OCI-LY1 (cell line): ENCODE data around the gene HSD3B2.

Experiments used
- H2AFZ ChIP-seq: fragments of 200-600 bp; sonication (generic), shearing (Covaris generic); 2 replicates; pipeline ENCODE4 v1.6.0; 2014; ENCODE audit warnings: antibody characterized with exemption, mild to moderate bottlenecking, low read length
- H3F3A ChIP-seq: fragments of 200-600 bp; sonication (generic), shearing (Covaris generic); 2 replicates; pipeline ENCODE4 v1.6.0; 2014; ENCODE audit warnings: mild to moderate bottlenecking, antibody characterized with exemption, low read length, moderate library complexity; ENCODE audit not compliant: insufficient read depth
- H3K27ac ChIP-seq: fragments of 200-600 bp; sonication (generic); 2 replicates; pipeline ENCODE4 v1.5.1; 2014; ENCODE audit warnings: low read length, mixed run types, mild to moderate bottlenecking, low read depth; ENCODE audit not compliant: poor library complexity, severe bottlenecking
- H3K27me3 ChIP-seq: fragments of 200-600 bp; sonication (generic); 2 replicates; pipeline ENCODE4 v1.6.0; 2014; ENCODE audit warnings: antibody characterized with exemption, mild to moderate bottlenecking, low read length, moderate library complexity; ENCODE audit not compliant: insufficient read depth
- H3K36me3 ChIP-seq: fragments of 200-600 bp; sonication (generic); 2 replicates; pipeline ENCODE4 v1.6.1; 2014; ENCODE audit warnings: mild to moderate bottlenecking, antibody characterized with exemption, low read length, moderate library complexity, mixed read lengths; ENCODE audit not compliant: insufficient read depth
- H3K4me1 ChIP-seq: fragments of 200-600 bp; sonication (generic); 2 replicates; pipeline ENCODE4 v1.5.1; 2014; ENCODE audit warnings: mild to moderate bottlenecking, low read length, moderate library complexity; ENCODE audit not compliant: insufficient read depth, severe bottlenecking
- H3K4me2 ChIP-seq: fragments of 200-600 bp; sonication (generic), shearing (Covaris generic); 2 replicates; pipeline ENCODE4 v1.6.1; 2014; ENCODE audit warnings: low read length
- H3K4me3 ChIP-seq: fragments of 200-600 bp; sonication (generic); 2 replicates; pipeline ENCODE4 v1.5.1; 2014; ENCODE audit warnings: low read length, low read depth, mild to moderate bottlenecking, mixed read lengths; ENCODE audit not compliant: poor library complexity, severe bottlenecking
- H3K79me2 ChIP-seq: fragments of 200-600 bp; shearing (Covaris generic); 2 replicates; pipeline ENCODE4 v1.6.1; 2016; ENCODE audit warnings: mixed run types, low read length, mixed read lengths; ENCODE audit not compliant: insufficient read depth
- H3K9ac ChIP-seq: fragments of 200-600 bp; sonication (generic), shearing (Covaris generic); 2 replicates; pipeline ENCODE4 v1.6.1; 2014; ENCODE audit warnings: mild to moderate bottlenecking, low read length, mixed read lengths
- H3K9me2 ChIP-seq: fragments of 200-600 bp; sonication (generic), shearing (Covaris generic); 2 replicates; pipeline ENCODE4 v1.6.1; 2014; ENCODE audit warnings: low read depth, mild to moderate bottlenecking, low read length, mixed read lengths
- H3K9me3 ChIP-seq: fragments of 200-600 bp; shearing (Covaris generic); 2 replicates; pipeline ENCODE4 v1.6.1; 2014; ENCODE audit warnings: low read length, mixed read lengths
- H4K20me1 ChIP-seq: fragments of 200-600 bp; sonication (generic), shearing (Covaris generic); 2 replicates; pipeline ENCODE4 v1.6.0; 2016; ENCODE audit warnings: mild to moderate bottlenecking, low read length; ENCODE audit not compliant: insufficient read depth
- EZH2 ChIP-seq: fragments of 200-600 bp; sonication (generic), shearing (Covaris generic); IDR thresholded peaks from 2 replicates; pipeline ENCODE4 v1.8.0; 2017; ENCODE audit warnings: borderline replicate concordance, mixed run types, mild to moderate bottlenecking, antibody characterized with exemption, low read length, moderate library complexity, mixed read lengths
- TF ChIP-seq, protein P1 (sequence below): fragments of 200-600 bp; sonication (generic), shearing (Covaris generic); IDR thresholded peaks from 2 replicates; pipeline ENCODE4 v1.5.1; 2017; ENCODE audit warnings: mild to moderate bottlenecking, antibody characterized with exemption, low read length, moderate library complexity, mixed read lengths

HSD3B2 gene

DNA sequence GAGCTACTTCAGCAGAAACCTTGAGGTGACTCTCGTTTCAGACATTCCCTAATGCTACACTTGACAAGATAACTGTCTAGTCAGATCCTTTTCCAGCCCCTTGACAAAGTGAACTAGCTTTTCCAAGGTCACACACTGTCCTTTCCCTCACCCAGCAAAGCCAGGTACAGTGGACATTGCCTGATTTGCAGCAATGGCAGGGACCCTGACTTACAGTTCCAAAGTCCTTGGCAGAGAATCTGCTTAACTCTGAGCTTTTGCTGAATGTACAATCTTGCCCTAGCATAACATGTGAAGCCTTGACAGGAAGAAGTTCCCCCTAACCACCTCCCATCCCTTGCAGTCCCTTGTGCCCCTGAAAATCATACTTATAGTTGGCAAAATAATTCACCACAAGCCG lies 37.1 kb downstream of the HSD3B2 start:
- Histone ChIP-seq H3K4me3 (no peak overlapping the region), H3K27ac (no peak overlapping the region), H3K9ac (no peak overlapping the region), H3K4me2 (no peak overlapping the region), H3K4me1 (no peaks in the 10 kb centered on the region), H3K79me2 (no peaks in the 10 kb centered on the region), H3K36me3 (no peaks in the 10 kb centered on the region), H3K9me3 (no peaks in the 10 kb centered on the region), H3F3A (no peaks in the 10 kb centered on the region), H2AFZ (no peak overlapping the region), H4K20me1 (no peaks in the 10 kb centered on the region), H3K9me2 (no peaks in the 10 kb centered on the region), H3K27me3 (no peaks in the 10 kb centered on the region)
- TF ChIP-seq, protein P1, sequence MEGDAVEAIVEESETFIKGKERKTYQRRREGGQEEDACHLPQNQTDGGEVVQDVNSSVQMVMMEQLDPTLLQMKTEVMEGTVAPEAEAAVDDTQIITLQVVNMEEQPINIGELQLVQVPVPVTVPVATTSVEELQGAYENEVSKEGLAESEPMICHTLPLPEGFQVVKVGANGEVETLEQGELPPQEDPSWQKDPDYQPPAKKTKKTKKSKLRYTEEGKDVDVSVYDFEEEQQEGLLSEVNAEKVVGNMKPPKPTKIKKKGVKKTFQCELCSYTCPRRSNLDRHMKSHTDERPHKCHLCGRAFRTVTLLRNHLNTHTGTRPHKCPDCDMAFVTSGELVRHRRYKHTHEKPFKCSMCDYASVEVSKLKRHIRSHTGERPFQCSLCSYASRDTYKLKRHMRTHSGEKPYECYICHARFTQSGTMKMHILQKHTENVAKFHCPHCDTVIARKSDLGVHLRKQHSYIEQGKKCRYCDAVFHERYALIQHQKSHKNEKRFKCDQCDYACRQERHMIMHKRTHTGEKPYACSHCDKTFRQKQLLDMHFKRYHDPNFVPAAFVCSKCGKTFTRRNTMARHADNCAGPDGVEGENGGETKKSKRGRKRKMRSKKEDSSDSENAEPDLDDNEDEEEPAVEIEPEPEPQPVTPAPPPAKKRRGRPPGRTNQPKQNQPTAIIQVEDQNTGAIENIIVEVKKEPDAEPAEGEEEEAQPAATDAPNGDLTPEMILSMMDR, result no peak
- no peak for TF ChIP-seq EZH2

DNA sequence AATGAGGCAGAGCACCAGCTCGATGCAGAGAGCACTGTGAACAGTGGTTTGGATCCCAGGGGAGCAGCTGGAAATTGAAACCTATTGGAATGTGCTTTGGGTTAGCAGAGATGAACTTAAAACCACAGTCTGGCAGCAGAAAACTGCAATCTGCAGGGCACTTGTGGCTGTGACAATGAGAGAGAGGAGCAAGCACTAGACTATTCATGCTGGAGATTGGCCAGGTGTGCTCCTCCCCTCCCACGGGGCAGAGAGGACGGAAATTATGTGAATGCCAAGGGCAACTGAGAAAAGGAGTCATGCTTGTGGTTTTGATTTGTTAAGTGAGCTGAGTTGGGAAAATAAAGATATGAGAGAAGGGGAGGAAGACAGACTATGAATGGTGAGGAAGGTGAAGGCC lies 38.1 kb downstream of the HSD3B2 start:
- H3F3A ChIP-seq, result no peaks in the 10 kb centered on the region
- no peaks in the 10 kb centered on the region for H3K9me2 ChIP-seq
- H3K4me2 ChIP-seq, result no peak overlapping the region
- H3K4me3 ChIP-seq, result no peak overlapping the region
- TF ChIP-seq EZH2, result no peak
- TF ChIP-seq, protein P1, result no peak
- H2AFZ ChIP-seq, result no peak overlapping the region
- H3K27me3 ChIP-seq, result no peaks in the 10 kb centered on the region
- H3K4me1 ChIP-seq, result no peaks in the 10 kb centered on the region
- H3K79me2 ChIP-seq, result no peaks in the 10 kb centered on the region
- H3K9me3 ChIP-seq, result no peaks in the 10 kb centered on the region
- no peaks in the 10 kb centered on the region for H4K20me1 ChIP-seq
- H3K27ac ChIP-seq, result no peak overlapping the region
- H3K36me3 ChIP-seq, result no peaks in the 10 kb centered on the region
- H3K9ac ChIP-seq, result no peak overlapping the region

DNA sequence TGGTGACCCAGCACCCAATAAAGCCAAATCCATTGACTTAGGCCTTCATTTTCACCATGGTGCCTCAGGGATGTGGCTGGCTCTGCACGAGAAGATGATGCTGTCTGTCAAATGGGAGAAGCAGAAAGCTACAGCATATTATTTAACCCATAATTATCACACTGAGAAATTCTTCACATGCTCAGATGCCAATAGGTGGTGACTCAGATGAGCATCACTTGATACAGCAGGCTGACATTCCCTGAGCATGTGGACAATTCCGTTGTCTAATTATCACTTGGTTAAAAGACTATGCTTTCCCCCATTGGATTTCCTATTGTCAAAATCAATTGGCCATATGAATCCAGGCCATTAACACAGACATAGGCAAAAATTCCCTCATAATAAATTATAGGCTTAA lies 48.0 kb downstream of the HSD3B2 start:
- Histone ChIP-seq H3K4me1 (no peaks in the 10 kb centered on the region), H4K20me1 (no peaks in the 10 kb centered on the region), H3K27ac (no peak overlapping the region), H3K79me2 (no peaks in the 10 kb centered on the region), H3K36me3 (no peaks in the 10 kb centered on the region), H3K27me3 (no peaks in the 10 kb centered on the region), H2AFZ (no peak overlapping the region), H3K4me3 (no peak overlapping the region), H3F3A (no peaks in the 10 kb centered on the region), H3K9me3 (no peaks in the 10 kb centered on the region), H3K4me2 (no peak overlapping the region), H3K9me2 (no peaks in the 10 kb centered on the region), H3K9ac (no peak overlapping the region)
- TF ChIP-seq EZH2, result no peak
- TF ChIP-seq, protein P1, result no peak
